EL (cell line): ENCODE results near the gene HAND2.
A peak's percentile ranks its signal among the peaks of the same experiment; 100 is the strongest.

ENCODE experiments used
- DNase-seq: peaks from one replicate; pipeline ENCODE4 v3.0.0-alpha.2; 2016

Gene HAND2

GRCh38 chr4:173519111-173520101, 10.6 kb downstream of the HAND2 start:
- DNase-seq: no peak

- no peak for DNase-seq
These were observed 11.5 kb downstream of the HAND2 start for GRCh38 chr4:173518425-173519102.

- DNase-seq: no peak
These were observed 12.1 kb downstream of the HAND2 start for GRCh38 chr4:173517781-173518424.

DNA sequence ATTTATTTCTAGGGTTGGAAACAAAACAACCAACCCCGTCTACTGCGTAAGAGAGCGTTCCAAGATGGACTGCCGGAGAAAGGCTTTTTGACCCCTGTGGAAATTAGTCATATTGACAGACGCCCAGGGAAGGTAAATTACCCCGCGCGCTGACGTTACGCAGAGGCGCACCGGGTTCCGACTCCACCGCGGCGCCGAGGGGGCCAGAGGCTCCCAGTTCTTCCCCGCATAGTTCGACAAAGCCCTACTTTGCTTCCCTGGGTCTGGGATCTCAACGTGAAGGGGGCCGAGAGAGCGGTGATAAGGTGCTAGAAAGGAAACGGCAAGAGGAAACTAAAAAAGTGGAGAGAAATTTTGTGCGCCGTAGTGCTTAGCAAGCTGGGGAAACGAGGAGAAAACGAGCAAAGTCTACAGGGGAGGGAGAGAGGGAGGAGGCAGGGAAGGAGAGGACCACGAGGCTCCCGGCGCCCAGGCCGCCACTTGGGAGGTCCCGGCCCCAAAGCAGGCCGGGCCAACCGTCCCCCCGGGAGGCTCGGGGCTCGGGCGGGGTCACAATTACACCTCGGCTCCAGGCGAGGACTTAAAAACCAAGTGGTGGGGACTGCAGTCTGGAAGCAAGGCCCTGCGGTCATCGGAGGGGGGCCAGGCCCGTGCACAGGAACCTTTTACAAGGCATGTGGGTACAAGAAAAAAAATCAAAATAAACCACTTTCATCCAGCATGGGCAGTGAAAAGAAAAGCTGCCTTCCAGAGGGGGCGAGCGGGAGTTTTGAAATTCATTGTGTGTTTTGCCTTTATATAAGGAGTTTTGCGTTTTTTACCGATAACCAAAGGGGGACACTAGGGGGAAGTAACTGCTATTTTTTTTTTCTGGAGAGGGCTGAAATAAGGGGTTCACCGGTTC, 13.2 kb downstream of the HAND2 start:
- no peak for DNase-seq

- no peak for DNase-seq
These were observed 14.6 kb downstream of the HAND2 start for GRCh38 chr4:173515458-173515857.

DNA sequence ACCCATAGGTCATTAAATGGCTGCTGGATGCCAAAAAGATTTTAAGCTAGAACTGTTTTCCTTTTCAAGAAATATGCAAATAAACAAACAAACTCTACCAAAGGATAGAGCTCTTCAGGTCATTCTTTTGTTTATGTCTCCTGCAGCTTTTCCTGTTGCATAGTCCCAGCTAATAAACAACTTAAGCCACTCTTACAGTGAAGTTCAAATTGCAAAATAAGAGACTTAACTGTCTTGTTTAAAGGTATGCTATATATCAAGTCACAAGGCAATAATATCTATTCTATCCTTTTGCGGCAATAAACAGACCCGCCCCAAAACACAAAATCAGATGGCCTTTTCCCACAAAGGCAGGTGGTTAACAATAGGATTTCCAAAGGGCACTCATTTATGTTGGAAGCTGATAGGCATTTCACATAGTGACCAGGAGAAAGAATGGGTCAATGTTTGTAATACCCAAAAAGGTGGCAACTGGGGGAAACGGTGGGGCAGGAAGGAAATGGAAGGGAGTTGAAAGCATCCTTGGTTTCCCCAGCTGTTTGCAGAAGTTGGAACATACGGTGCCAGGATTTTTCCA, 15.3 kb downstream of the HAND2 start:
- DNase-seq: no peak

GRCh38 chr4:173513651-173514050, 16.4 kb downstream of the HAND2 start:
- no peak for DNase-seq

DNA sequence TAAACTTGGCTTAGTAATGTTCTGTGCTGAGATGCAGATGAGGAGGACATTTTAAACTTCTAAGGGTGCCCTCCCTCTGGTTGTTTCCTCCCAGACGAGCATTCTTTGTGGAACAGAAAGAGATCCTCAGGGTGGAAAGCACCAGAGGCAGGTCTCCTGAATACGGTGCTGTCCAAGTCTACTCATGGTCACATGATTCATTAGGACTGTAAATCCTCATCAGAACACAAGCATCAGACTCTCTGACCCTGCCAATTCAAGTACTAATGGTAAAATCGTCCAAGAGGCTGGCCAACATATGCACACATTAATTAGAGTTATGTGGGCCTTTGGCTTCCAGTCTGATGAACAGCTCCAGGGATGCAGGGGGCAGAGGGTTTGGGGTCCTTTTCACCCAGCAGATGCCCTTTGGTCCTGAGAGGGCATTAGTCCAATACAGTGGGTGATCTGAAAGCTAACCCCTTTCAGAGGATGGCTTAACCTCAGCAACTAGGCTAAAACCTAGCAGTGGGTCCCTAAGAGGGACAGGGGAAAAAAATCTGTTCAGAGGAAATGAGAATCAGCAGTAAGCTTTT, 18.2 kb downstream of the HAND2 start:
- DNase-seq: no peak

- peak; percentile 48 for DNase-seq
These were observed 20.7 kb downstream of the HAND2 start for GRCh38 chr4:173509036-173510001.

DNA sequence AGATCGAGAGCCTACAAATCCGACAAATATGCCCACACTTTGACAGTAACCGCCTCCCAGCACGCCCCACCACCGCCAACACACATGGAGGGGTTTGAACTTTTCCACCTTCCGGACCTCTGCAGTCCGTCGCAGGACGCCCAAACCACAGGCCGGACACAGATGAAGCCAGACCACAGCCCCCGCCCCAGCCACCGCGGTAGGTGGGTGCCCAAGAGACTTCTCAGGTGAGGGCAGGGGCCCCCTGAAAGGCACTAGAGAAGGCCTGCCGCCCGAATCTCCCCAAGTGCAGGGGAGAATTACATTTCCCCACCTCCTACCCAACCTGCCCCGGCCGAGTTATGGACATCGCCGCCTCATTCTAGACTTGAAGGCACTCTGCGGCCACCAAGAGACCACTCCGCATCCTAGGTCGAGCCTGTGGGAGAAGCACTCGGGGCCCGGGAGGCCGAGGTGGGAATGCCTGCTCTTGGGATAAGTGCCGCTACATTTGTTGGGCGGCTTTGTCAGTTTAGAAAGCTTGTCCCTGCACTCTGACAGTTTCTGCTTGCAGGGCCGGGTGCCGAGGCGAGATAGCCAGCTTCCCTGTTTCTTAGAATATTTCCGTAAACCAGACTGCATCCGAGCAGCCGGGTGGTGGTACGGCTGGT, 21.5 kb downstream of the HAND2 start:
- no peak for DNase-seq

- DNase-seq: no peak
These were observed 22.3 kb downstream of the HAND2 start for GRCh38 chr4:173507471-173508385.

DNA sequence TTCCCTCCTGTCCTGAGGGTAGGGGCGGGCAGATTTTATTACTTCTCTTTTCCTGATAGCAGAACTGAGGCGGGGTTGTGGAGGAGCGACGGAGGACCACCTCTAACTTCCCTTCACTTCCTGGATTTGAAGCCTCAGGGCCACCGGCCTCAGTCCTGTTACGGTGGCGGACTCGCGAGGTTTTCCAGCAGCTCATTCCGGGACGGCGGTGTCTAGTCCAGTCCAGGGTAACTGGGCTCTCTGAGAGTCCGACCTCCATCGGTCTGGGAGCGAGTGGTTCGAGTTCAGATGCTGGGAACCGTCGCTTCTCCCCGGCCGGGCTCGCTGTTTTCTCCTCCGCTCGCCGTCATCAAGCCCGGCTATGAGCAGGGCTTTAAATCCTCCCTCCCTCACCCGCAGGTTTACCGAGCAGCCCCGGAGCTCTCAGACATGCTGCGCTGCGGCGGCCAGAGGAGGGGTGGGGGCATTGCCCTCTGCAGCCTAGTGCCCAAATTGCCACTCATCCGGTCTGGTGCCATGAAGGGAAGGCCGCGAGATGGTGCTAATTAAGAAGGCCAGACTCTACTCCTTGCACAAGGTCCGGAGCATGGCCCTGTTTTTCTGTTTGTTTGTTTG, 23.3 kb downstream of the HAND2 start:
- DNase-seq: no peak

DNA sequence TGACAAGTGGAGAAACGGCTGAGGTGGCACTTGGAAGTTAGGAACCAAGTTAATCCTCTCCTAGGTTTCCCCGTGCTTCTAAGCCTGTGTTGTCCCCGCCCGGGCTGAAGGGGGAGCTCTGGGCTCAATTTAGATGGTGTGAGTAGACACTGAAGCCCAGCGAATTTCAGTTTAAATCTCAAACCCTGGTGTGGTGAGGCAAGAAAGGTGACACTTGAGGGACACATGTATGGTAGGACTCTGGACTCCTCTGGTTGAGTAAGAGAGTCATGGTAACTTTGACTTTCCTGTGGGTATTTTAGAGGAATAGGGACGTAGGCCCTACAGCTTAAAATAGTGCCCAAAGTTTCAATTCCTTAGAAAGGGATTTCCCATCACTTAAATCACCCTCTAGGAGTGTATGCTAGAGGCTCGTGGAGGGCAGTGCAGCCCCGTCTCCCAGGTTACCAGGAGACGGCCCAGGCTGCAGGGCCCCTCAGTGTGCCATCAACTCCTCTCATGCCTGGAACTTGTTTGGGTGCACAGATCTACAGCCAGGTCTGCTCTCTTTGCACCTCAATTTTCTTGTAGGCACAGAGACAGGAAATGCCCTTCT, 24.0 kb downstream of the HAND2 start:
- DNase-seq: peak; percentile 54

GRCh38 chr4:173504181-173504503, 25.9 kb downstream of the HAND2 start:
- no peak for DNase-seq

- DNase-seq: no peak
These were observed 26.5 kb downstream of the HAND2 start for GRCh38 chr4:173503330-173504180.

DNA sequence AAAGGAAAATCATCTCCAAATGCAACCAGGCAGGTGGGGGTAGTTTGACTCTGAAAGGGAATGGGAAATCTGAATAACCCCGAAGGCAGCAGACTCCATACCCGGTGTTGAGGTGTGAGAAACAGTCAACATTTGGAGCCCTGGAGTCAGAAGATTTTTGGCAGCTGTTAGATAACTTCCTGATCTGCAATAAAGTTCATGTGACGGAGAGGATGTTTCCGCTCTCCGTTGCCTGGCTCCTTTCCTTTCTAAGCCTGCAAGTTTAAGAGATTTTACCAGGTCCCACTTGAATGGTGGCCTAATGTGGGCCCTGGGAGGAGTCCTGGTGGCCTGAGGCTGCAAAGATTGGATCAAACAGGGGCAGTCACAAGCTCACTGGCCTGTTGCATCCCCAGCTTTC, 27.7 kb downstream of the HAND2 start:
- no peak for DNase-seq

- no peak for DNase-seq
These were observed 28.4 kb downstream of the HAND2 start for GRCh38 chr4:173501592-173502150.
